ENCODE data around the gene PLXDC2.

GRCh38 chr10:19971343-19972052 lies 155.3 kb downstream of the PLXDC2 start:
- TF ChIP-seq CTCF (conservative IDR thresholded peaks at IDR 0.05; ENCODE audit: low read depth, low read length) (no peak), EZH2 (IDR thresholded peaks at IDR 0.05; ENCODE audit: low read length, unreplicated experiment) (no peak)
